Measurements from ENCODE around the gene PAFAH1B2. TPM values are rescaled to one million over a fixed set of nuclear protein-coding genes. Genes with fewer than 3 reads are reported as not detected.

The PAFAH1B2 gene
- total RNA-seq, 3 donors from 2014 or later (not counting 1 experiment from before 2014, with no cell fraction given): 46.1 to 71.0 (median 58.8) TPM

DNA sequence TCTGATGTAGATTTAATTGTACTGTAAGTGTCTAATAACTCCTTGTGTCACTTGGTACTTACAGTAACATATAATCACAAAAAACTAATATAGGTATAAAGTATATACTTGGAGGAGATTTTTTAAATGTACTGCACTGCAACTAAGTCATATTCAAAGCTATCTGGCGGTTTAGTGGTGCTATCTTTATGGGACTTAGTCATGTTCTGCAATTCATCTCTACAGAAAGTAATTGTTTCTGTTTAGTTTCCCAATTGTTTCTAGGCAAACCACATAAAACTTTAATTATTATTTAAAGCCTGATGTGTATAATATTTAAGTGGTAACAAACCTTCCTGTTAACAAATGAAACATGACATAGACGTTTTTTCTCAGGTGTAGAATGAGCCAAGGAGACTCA is 8.0 kb downstream of the PAFAH1B2 start:
- no peak overlapping the region for H3K27ac ChIP-seq (ENCODE audit: low read length)
- intact Hi-C loops (cut with micrococcal nuclease): no loop called here
- DNase-seq (no peak), ATAC-seq (no peak)
- H3K27me3 ChIP-seq (ENCODE audit: control insufficient read depth, insufficient read depth, low read length): no peaks in the 10 kb centered on the region
- H3K4me3 ChIP-seq (ENCODE audit: low read length): no peak overlapping the region
- WGBS (ENCODE audit: insufficient coverage): 42% methylated on average over 1 of the region's 2 CpGs
- Mint-ChIP-seq H3K36me3 (peaks cover 6% of the 10 kb centered on the region), H3K27me3 (ENCODE audit: low read depth in 2 of 2) (no peaks in the 10 kb centered on the region), H3K27ac (peak overlapping the region in 1 of 2 donors; percentile 23), H3K9me3 (no peaks in the 10 kb centered on the region), H3K4me3 (no peak overlapping the region), H3K4me1 (peaks cover 8 to 25% of the 10 kb centered on the region in 2 donors)
- H3K4me1 ChIP-seq (ENCODE audit: control insufficient read depth, insufficient read depth, low read length): peaks cover 4% of the 10 kb centered on the region
- H3K36me3 ChIP-seq (ENCODE audit: control insufficient read depth, insufficient read depth, low read length): peaks cover 18% of the 10 kb centered on the region
- H3K9me3 ChIP-seq (ENCODE audit: control insufficient read depth, insufficient read depth, low read length): no peaks in the 10 kb centered on the region
- TF ChIP-seq, protein P1, sequence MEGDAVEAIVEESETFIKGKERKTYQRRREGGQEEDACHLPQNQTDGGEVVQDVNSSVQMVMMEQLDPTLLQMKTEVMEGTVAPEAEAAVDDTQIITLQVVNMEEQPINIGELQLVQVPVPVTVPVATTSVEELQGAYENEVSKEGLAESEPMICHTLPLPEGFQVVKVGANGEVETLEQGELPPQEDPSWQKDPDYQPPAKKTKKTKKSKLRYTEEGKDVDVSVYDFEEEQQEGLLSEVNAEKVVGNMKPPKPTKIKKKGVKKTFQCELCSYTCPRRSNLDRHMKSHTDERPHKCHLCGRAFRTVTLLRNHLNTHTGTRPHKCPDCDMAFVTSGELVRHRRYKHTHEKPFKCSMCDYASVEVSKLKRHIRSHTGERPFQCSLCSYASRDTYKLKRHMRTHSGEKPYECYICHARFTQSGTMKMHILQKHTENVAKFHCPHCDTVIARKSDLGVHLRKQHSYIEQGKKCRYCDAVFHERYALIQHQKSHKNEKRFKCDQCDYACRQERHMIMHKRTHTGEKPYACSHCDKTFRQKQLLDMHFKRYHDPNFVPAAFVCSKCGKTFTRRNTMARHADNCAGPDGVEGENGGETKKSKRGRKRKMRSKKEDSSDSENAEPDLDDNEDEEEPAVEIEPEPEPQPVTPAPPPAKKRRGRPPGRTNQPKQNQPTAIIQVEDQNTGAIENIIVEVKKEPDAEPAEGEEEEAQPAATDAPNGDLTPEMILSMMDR (IDR thresholded peaks at IDR 0.05): no peak

DNA sequence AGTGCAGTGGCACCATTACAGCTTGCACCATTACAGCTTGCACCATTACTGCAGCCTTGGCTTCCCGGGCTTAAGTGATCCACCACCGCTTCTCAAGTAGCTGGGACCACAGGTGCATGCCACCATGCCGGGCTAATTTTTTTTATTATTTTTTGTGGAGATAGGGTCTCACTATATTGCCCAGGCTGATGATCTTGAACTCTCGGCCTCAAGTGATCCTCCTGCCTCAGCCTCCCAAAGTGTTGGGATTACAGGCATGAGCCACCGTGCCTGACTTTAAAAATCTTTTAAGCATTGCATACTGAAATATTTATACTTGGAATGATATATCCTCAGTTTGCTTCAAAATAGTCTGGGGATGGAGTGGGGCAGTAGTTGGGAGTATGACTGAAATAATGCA is 10.4 kb downstream of the PAFAH1B2 start:
- Histone ChIP-seq H3K4me3 (ENCODE audit: low read length) (no peak overlapping the region), H3K27ac (ENCODE audit: low read length) (no peak overlapping the region), H3K9me3 (ENCODE audit: control insufficient read depth, insufficient read depth, low read length) (no peaks in the 10 kb centered on the region), H3K4me1 (ENCODE audit: control insufficient read depth, insufficient read depth, low read length) (peaks cover 4% of the 10 kb centered on the region), H3K36me3 (ENCODE audit: control insufficient read depth, insufficient read depth, low read length) (peaks cover 14% of the 10 kb centered on the region), H3K27me3 (ENCODE audit: control insufficient read depth, insufficient read depth, low read length) (no peaks in the 10 kb centered on the region)
- H3K36me3 Mint-ChIP-seq: no peaks in the 10 kb centered on the region
- WGBS (ENCODE audit: insufficient coverage): 100% methylated on average over 5 of the region's 5 CpGs
- H3K27me3 Mint-ChIP-seq (ENCODE audit: low read depth in 2 of 2): no peaks in the 10 kb centered on the region
- TF ChIP-seq, protein P1 (IDR thresholded peaks at IDR 0.05): no peak
- no peak overlapping the region for H3K27ac Mint-ChIP-seq
- no peak overlapping the region for H3K4me3 Mint-ChIP-seq
- no peaks in the 10 kb centered on the region for H3K9me3 Mint-ChIP-seq
- ATAC-seq: no peak
- no peak for DNase-seq
- intact Hi-C loops (cut with micrococcal nuclease): no loop called here
- peaks cover 4 to 23% of the 10 kb centered on the region in 2 donors for H3K4me1 Mint-ChIP-seq

DNA sequence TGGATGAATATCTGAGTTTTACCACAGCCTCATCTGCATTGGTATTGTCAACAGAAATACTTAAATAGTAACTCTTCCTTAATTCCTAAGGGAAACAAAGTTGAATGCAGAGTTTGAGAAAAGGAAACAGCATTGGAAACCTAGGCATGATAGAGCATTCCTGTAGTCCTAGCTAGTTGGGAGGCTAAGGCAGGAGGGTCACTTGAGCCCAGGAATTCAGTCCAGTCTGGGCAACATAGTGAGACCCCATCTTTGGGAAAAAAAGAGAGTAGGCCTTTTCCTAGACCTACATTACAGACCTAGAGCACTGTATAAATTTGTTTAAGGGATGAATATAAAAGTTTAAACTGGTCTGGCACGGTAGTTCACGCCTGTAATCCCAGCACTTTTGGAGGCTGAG is 13.4 kb downstream of the PAFAH1B2 start:
- intact Hi-C loops (cut with micrococcal nuclease): no loop called here
- Mint-ChIP-seq H3K27ac (peak overlapping the region; percentile 20 to 38), H3K9me3 (no peaks in the 10 kb centered on the region), H3K4me3 (no peak overlapping the region), H3K36me3 (no peaks in the 10 kb centered on the region), H3K4me1 (peaks cover 4 to 17% of the 10 kb centered on the region in 2 donors), H3K27me3 (ENCODE audit: low read depth in 2 of 2) (no peaks in the 10 kb centered on the region)
- DNase-seq (no peak), ATAC-seq (no peak)
- H3K4me3 ChIP-seq (ENCODE audit: low read length): no peak overlapping the region
- no peak overlapping the region for H3K27ac ChIP-seq (ENCODE audit: low read length)
- H3K27me3 ChIP-seq (ENCODE audit: control insufficient read depth, insufficient read depth, low read length): no peaks in the 10 kb centered on the region
- no peaks in the 10 kb centered on the region for H3K4me1 ChIP-seq (ENCODE audit: control insufficient read depth, insufficient read depth, low read length)
- TF ChIP-seq, protein P1 (IDR thresholded peaks at IDR 0.05): no peak
- no peaks in the 10 kb centered on the region for H3K9me3 ChIP-seq (ENCODE audit: control insufficient read depth, insufficient read depth, low read length)
- peaks cover 32% of the 10 kb centered on the region for H3K36me3 ChIP-seq (ENCODE audit: control insufficient read depth, insufficient read depth, low read length)
- WGBS (ENCODE audit: insufficient coverage): no CpG with 5 or more reads among the region's 2 CpGs

DNA sequence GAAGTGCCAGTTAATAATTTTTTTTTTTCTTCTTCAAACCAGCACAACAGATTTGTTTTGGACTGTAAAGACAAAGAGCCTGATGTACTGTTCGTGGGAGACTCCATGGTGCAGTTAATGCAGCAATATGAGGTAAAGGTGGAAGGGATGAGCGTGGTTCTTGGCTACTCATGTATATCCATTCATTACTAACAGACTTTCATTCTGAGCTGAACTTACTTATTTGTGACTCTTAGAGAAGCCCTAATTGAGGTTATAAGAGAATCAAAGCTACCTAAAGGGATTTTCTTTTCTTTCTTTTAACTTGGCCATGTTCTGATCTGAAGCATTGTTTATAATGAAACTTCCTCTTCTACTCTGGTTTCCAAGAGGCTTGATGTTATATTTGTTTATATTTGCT is 15.8 kb downstream of the PAFAH1B2 start:
- ATAC-seq (no peak), DNase-seq (no peak)
- no peaks in the 10 kb centered on the region for H3K4me1 ChIP-seq (ENCODE audit: control insufficient read depth, insufficient read depth, low read length)
- intact Hi-C loops (cut with micrococcal nuclease): no loop called here
- 100% methylated on average over 1 of the region's 2 CpGs for WGBS (ENCODE audit: insufficient coverage)
- TF ChIP-seq, protein P1 (IDR thresholded peaks at IDR 0.05): no peak
- H3K9me3 ChIP-seq (ENCODE audit: control insufficient read depth, insufficient read depth, low read length): no peaks in the 10 kb centered on the region
- Mint-ChIP-seq H3K4me1 (peaks cover 4 to 17% of the 10 kb centered on the region in 2 donors), H3K9me3 (no peaks in the 10 kb centered on the region), H3K4me3 (no peak overlapping the region), H3K36me3 (no peaks in the 10 kb centered on the region), H3K27ac (peak overlapping the region in 1 of 2 donors; percentile 22), H3K27me3 (ENCODE audit: low read depth in 2 of 2) (no peaks in the 10 kb centered on the region)
- no peak overlapping the region for H3K27ac ChIP-seq (ENCODE audit: low read length)
- peaks cover 48% of the 10 kb centered on the region for H3K36me3 ChIP-seq (ENCODE audit: control insufficient read depth, insufficient read depth, low read length)
- H3K27me3 ChIP-seq (ENCODE audit: control insufficient read depth, insufficient read depth, low read length): no peaks in the 10 kb centered on the region
- no peak overlapping the region for H3K4me3 ChIP-seq (ENCODE audit: low read length)

Measured in natural killer cell (primary cell).